H1 (cell line): Measurements from ENCODE around the gene HEBP1. TPM values are rescaled to one million over a fixed set of nuclear protein-coding genes. Genes with fewer than 3 reads are reported as not detected.
A peak's percentile ranks its signal among the peaks of the same experiment; 100 is the strongest.

Experiments
- CTCF ChIA-PET: fragments of 300-600 bp; sonication (Branson Sonifier 250); formaldehyde crosslinking; loops from one replicate; lab custom pipeline; 2021; ENCODE audit not compliant: partially characterized antibody; lab: Charles Lee
- POLR2A ChIA-PET: fragments of 300-600 bp; sonication (Branson Sonifier 250); formaldehyde crosslinking; loops from one replicate; lab custom pipeline; 2021; ENCODE audit warnings: inconsistent platforms; ENCODE audit not compliant: partially characterized antibody; lab: Charles Lee
- DNase-seq, 2 experiments: peaks; one replicate each; pipeline versions ENCODE4 v3.0.0 to v3.0.0-alpha.2; 2010 to 2022; ENCODE audit warnings: low spot score in 2 of 2, low read depth in 1 of 2, mixed read lengths in 1 of 2
- FAIRE-seq: peaks from 2 replicates; lab custom pipeline; 2011; peaks lifted over from hg19 to GRCh38; lab: Jason Lieb, UNC
- H2AFZ ChIP-seq: 2 replicates; pipeline ENCODE4 v1.8.1; 2012; ENCODE audit warnings: low read length, inconsistent platforms
- H2AK5ac ChIP-seq: 2 replicates; pipeline ENCODE4 v1.6.1; 2013; ENCODE audit warnings: low read depth, low read length
- H2BK120ac ChIP-seq: replicated peaks from 2 replicates; pipeline ENCODE3; 2013; ENCODE audit warnings: low read depth, low read length, inconsistent platforms
- H2BK12ac ChIP-seq: 2 replicates; pipeline ENCODE4 v1.6.1; 2013; ENCODE audit warnings: low read depth, low read length
- H2BK15ac ChIP-seq: 2 replicates; pipeline ENCODE4 v1.6.1; 2013; ENCODE audit warnings: low read length
- H2BK20ac ChIP-seq: 2 replicates; pipeline ENCODE4 v1.6.1; 2013; ENCODE audit warnings: low read length
- H2BK5ac ChIP-seq: 2 replicates; pipeline ENCODE4 v1.6.1; 2013; ENCODE audit warnings: low read depth, low read length
- H3K14ac ChIP-seq: 2 replicates; pipeline ENCODE4 v1.6.1; 2013; ENCODE audit warnings: inconsistent platforms; ENCODE audit not compliant: insufficient read length
- H3K18ac ChIP-seq: 2 replicates; pipeline ENCODE4 v1.6.1; 2013; ENCODE audit warnings: low read length; ENCODE audit errors: extremely low read depth
- H3K23ac ChIP-seq: 2 replicates; pipeline ENCODE4 v1.6.1; 2013; ENCODE audit warnings: inconsistent platforms; ENCODE audit not compliant: insufficient read length
- H3K23me2 ChIP-seq: 2 replicates; pipeline ENCODE4 v1.6.1; 2013; ENCODE audit warnings: low read depth, low read length
- H3K27ac ChIP-seq: 2 replicates; pipeline ENCODE4 v1.6.1; 2011; ENCODE audit warnings: low read depth, low read length, inconsistent platforms
- H3K27me3 ChIP-seq, 4 experiments: replicated peaks in 1 of 4; 1 replicate in 1 of 4; 2 replicates in 3 of 4; pipeline versions ENCODE4 v1.6.1 to v1.8.1; 2011 to 2013; ENCODE audit warnings: low read length in 3 of 4, mild to moderate bottlenecking in 3 of 4, inconsistent platforms in 2 of 4, mixed read lengths in 2 of 4, moderate library complexity in 1 of 4; ENCODE audit not compliant: control insufficient read depth in 3 of 4, insufficient read depth in 3 of 4; ENCODE audit errors: extremely low read depth in 1 of 4
- H3K36me3 ChIP-seq, 4 experiments: 2 replicates each; pipeline versions ENCODE4 v1.6.1 to v1.8.1; 2011 to 2013; ENCODE audit warnings: mild to moderate bottlenecking in 4 of 4, low read length in 3 of 4, moderate library complexity in 2 of 4, control low read depth in 1 of 4, inconsistent platforms in 1 of 4; ENCODE audit not compliant: insufficient read depth in 4 of 4, control insufficient read depth in 2 of 4
- H3K4ac ChIP-seq: replicated peaks from 2 replicates; pipeline ENCODE3; 2013; ENCODE audit warnings: low read length, low read depth, mixed read lengths, inconsistent platforms; ENCODE audit not compliant: insufficient read length
- H3K4me1 ChIP-seq, 4 experiments: replicated peaks in 1 of 4; 1 replicate in 1 of 4; 2 replicates in 3 of 4; pipeline versions ENCODE4 v1.6.1 to v1.8.1; 2011 to 2013; ENCODE audit warnings: low read length in 3 of 4, inconsistent platforms in 2 of 4, mixed read lengths in 1 of 4; ENCODE audit not compliant: insufficient read depth in 4 of 4, control insufficient read depth in 3 of 4
- H3K4me2 ChIP-seq, 2 experiments: 2 replicates each; pipeline versions ENCODE4 v1.6.1 to v1.8.1; 2011 to 2013; ENCODE audit warnings: low read depth in 2 of 2, low read length in 2 of 2, control low read depth in 1 of 2, inconsistent platforms in 1 of 2, mild to moderate bottlenecking in 1 of 2; ENCODE audit not compliant: insufficient read depth in 1 of 2
- H3K4me3 ChIP-seq, 4 experiments: fragments of 200-600, 300-600 bp in 1 of 4; sonication (generic), shearing (Covaris generic), sonication (Bioruptor Twin) in 1 of 4; 2 replicates each; pipeline versions ENCODE4 v1.5.1 to v1.8.1; 2011 to 2016; ENCODE audit warnings: low read length in 4 of 4, low read depth in 3 of 4, control low read depth in 2 of 4, inconsistent platforms in 2 of 4, mild to moderate bottlenecking in 2 of 4, mixed read lengths in 1 of 4, moderate library complexity in 1 of 4; ENCODE audit not compliant: insufficient read depth in 2 of 4; ENCODE audit errors: extremely low read depth in 1 of 4
- H3K56ac ChIP-seq: replicated peaks from 2 replicates; pipeline ENCODE3; 2013; ENCODE audit warnings: low read depth, mild to moderate bottlenecking, mixed read lengths, low read length, inconsistent platforms; ENCODE audit not compliant: insufficient read length
- H3K79me1 ChIP-seq: 2 replicates; pipeline ENCODE4 v1.6.1; 2013; ENCODE audit warnings: low read depth, low read length, control low read depth
- H3K79me2 ChIP-seq, 2 experiments: 2 replicates each; pipeline versions ENCODE4 v1.6.1 to v1.8.1; 2012 to 2013; ENCODE audit warnings: low read length in 2 of 2, mild to moderate bottlenecking in 2 of 2, inconsistent platforms in 1 of 2; ENCODE audit not compliant: insufficient read depth in 2 of 2, control insufficient read depth in 1 of 2
- H3K9ac ChIP-seq, 4 experiments: replicated peaks in 1 of 4; 1 replicate in 1 of 4; 2 replicates in 3 of 4; pipeline versions ENCODE4 v1.6.1 to v1.8.1; 2011 to 2013; ENCODE audit warnings: low read depth in 3 of 4, low read length in 3 of 4, control low read depth in 2 of 4, mild to moderate bottlenecking in 2 of 4, moderate library complexity in 2 of 4, inconsistent platforms in 1 of 4; ENCODE audit errors: extremely low read depth in 1 of 4
- H3K9me3 ChIP-seq, 2 experiments: 2 replicates each; pipeline versions ENCODE4 v1.6.1 to v1.8.1; 2012 to 2013; ENCODE audit warnings: mild to moderate bottlenecking in 2 of 2, moderate library complexity in 2 of 2, control low read depth in 1 of 2, inconsistent platforms in 1 of 2, low read depth in 1 of 2, low read length in 1 of 2, mixed read lengths in 1 of 2; ENCODE audit not compliant: insufficient read depth in 2 of 2
- H4K20me1 ChIP-seq, 2 experiments: replicated peaks in 1 of 2; 2 replicates each; pipeline versions ENCODE3 to v1.8.1; 2011 to 2013; ENCODE audit warnings: inconsistent platforms in 2 of 2, low read length in 2 of 2, mild to moderate bottlenecking in 1 of 2; ENCODE audit not compliant: insufficient read depth in 2 of 2, control insufficient read depth in 1 of 2
- H4K5ac ChIP-seq: 2 replicates; pipeline ENCODE4 v1.6.1; 2013; ENCODE audit warnings: low read length, low read depth, mixed read lengths, inconsistent platforms; ENCODE audit not compliant: insufficient read length
- H4K8ac ChIP-seq: 2 replicates; pipeline ENCODE4 v1.8.0; 2013; ENCODE audit warnings: mild to moderate bottlenecking, moderate library complexity, low read length, inconsistent platforms; ENCODE audit not compliant: insufficient read depth; ENCODE audit errors: extremely low read depth
- H4K91ac ChIP-seq: replicated peaks from 2 replicates; pipeline ENCODE3; 2013; ENCODE audit warnings: low read length, mixed read lengths, inconsistent platforms; ENCODE audit not compliant: insufficient read length
- BCL11A ChIP-seq, 2 experiments: IDR thresholded peaks; one replicate each; pipeline ENCODE4 v1.6.1; 2011; ENCODE audit warnings: low read depth in 2 of 2, low read length in 2 of 2, mild to moderate bottlenecking in 2 of 2
- CREB1 ChIP-seq: IDR thresholded peaks from 2 replicates; pipeline ENCODE4 v1.6.1; 2012; ENCODE audit warnings: inconsistent platforms
- HDAC6 ChIP-seq: IDR thresholded peaks from one replicate; pipeline ENCODE4 v1.7.1; 2012; ENCODE audit warnings: low read depth, mild to moderate bottlenecking, inconsistent platforms, low read length, moderate library complexity
- KDM1A ChIP-seq: fragments of 200-600, 300-600 bp; sonication (generic); IDR thresholded peaks from 2 replicates; pipeline ENCODE4 v1.7.1; 2016; ENCODE audit warnings: mild to moderate bottlenecking, low read length, borderline replicate concordance
- KDM5A ChIP-seq: fragments of 200-600 bp; IDR thresholded peaks from 2 replicates; pipeline ENCODE4 v1.7.1; 2012; ENCODE audit warnings: mild to moderate bottlenecking, low read length, inconsistent platforms, mixed read lengths
- SAP30 ChIP-seq: fragments of 300-600 bp; sonication (generic); IDR thresholded peaks from 2 replicates; pipeline ENCODE4 v1.7.1; 2012; ENCODE audit warnings: low read length, moderate library complexity, mild to moderate bottlenecking, inconsistent platforms; ENCODE audit not compliant: insufficient read depth, insufficient replicate concordance
- SP2 ChIP-seq: IDR thresholded peaks from 2 replicates; pipeline ENCODE4 v1.6.1; 2012; ENCODE audit warnings: mild to moderate bottlenecking, low read length, inconsistent platforms
- TAF1 ChIP-seq: IDR thresholded peaks from 2 replicates; pipeline ENCODE4 v1.6.1; 2011; ENCODE audit warnings: mild to moderate bottlenecking, low read depth, low read length
- YY1 ChIP-seq: IDR thresholded peaks from 2 replicates; pipeline ENCODE4 v1.6.1; 2011; ENCODE audit warnings: low read depth, mild to moderate bottlenecking, low read length
- WGBS, 2 experiments: shearing (Covaris generic) in 1 of 2; methylation state at CpG; one replicate each; pipeline versions ENCODE4 v1.1.6 to v1.1.7; 2013 to 2015; ENCODE audit warnings: low lambda C conversion rate in 2 of 2, mixed read lengths in 2 of 2, inconsistent platforms in 1 of 2, low coverage in 1 of 2, missing lambda C conversion rate in 1 of 2; ENCODE audit not compliant: insufficient replicate concordance in 2 of 2, insufficient coverage in 1 of 2, insufficient read length in 1 of 2; ENCODE audit errors: extremely low coverage in 1 of 2, missing lambda C conversion rate in 1 of 2; 5-methylcytosine and 5-hydroxymethylcytosine counted together
- polyA plus RNA-seq, 7 experiments: library from polyadenylated mRNA; depleted of rRNA in 3 of 7; stranded (reverse) in 5 of 7; unstranded in 2 of 7; fragments of >200 nt in 5 of 7; fragments of 200-250 nt in 2 of 7; gene quantifications; 1 replicate in 5 of 7; 2 replicates in 1 of 7; 4 replicates in 1 of 7; pipeline versions ENCODE4 v1.2.1 to v1.2.3, GENCODE V29; 2011 to 2013; ENCODE audit warnings: missing spikeins in 2 of 7, mixed read lengths in 2 of 7
- total RNA-seq: library from RNA; stranded (reverse); fragmentation: NEBNext Ultra II Directional; extraction: Animal tissue kit (Norgen Biotek cat#: 25700); gene quantifications from 2 replicates; pipeline ENCODE4 v1.2.1, GENCODE V29; 2021

HEBP1 gene
- total and polyA plus RNA-seq, 2 of the 8 experiments (the other 6 are each of a cell fraction or from before 2014, with no cell fraction given) = 30.8 to 56.1 TPM

GRCh38 chr12:13000925-13001774, 1.1 kb upstream of the HEBP1 start:
- Histone ChIP-seq H4K8ac (0 out of 2 replicates have a peak overlapping the region, but pooled peaks have one; percentile 45), H3K36me3 (0 out of 8 replicates have a peak, but pooled peaks cover 0 to 2% (median 0%) of the 10 kb centered on the region in 4 experiments), H3K9ac (peak overlapping the region; percentile 13 to 69 (median 25); a peak in 5 of 7 replicates), H2BK5ac (no peak overlapping the region), H4K5ac (no peak overlapping the region), H3K4me3 (peak overlapping the region; percentile 41 to 87 (median 82)), H3K23ac (no peak overlapping the region), H4K91ac (peak overlapping the region; percentile 11), H3K4me1 (peaks cover 9 to 22% (median 12%) of the 10 kb centered on the region in 4 experiments), H3K56ac (no peak overlapping the region), H2BK12ac (peak overlapping the region; percentile 92), H2BK15ac (peak overlapping the region; percentile 3; the same call in 1 of the 2 replicates), H3K4ac (no peak overlapping the region), H3K27me3 (peaks cover 0 to 15% (median 6%) of the 10 kb centered on the region in 4 experiments; a peak in 4 of 7 replicates), H2AK5ac (0 out of 2 replicates have a peak overlapping the region, but pooled peaks have one; percentile 54), H3K9me3 (no peaks in the 10 kb centered on the region), H2BK120ac (peak overlapping the region; percentile 1), H3K79me1 (no peaks in the 10 kb centered on the region; the same call in 1 of the 2 replicates), H3K27ac (0 out of 2 replicates have a peak overlapping the region, but pooled peaks have one; percentile 53), H2AFZ (no peak overlapping the region), H3K14ac (peak overlapping the region; percentile 44), H3K18ac (no peak overlapping the region), H2BK20ac (no peak overlapping the region), H3K4me2 (peak overlapping the region; percentile 86 to 87), H4K20me1 (peaks cover 2 to 3% of the 10 kb centered on the region in 2 experiments), H3K23me2 (peaks cover 12% of the 10 kb centered on the region), H3K79me2 (peaks cover 0 to 42% of the 10 kb centered on the region in 2 experiments; a peak in 2 of 4 replicates)
- WGBS, 2 experiments = 5% methylated on average over 53 of the region's 82 CpGs; no CpG with 5 or more reads in 1 of the 2 experiments
- DNase-seq = peak in 1 of 2 experiments; percentile 71
- no peak for FAIRE-seq
- POLR2A ChIA-PET = interaction anchor here (0.7 to 1.4 kb wide), 4 partner anchors 11 to 101 kb away, joined by 3 to 5 read pairs (median 4); partner anchors contain the start of gene FAM234B
- CTCF ChIA-PET = interaction anchor here (0.9 kb wide), 2 partner anchors 11 to 204 kb away, joined by 3 read pairs; no protein-coding TSS in a partner anchor
- TF ChIP-seq YY1 = no peak
- no peak for TF ChIP-seq BCL11A (IDR thresholded peaks at IDR 0.05; ENCODE audit: low read depth in 2 of 2, low read length in 2 of 2)
- TF ChIP-seq TAF1 = 0 out of 2 replicates have a peak, but pooled peaks have one; percentile 27
- TF ChIP-seq SAP30 = no peak
- no peak for TF ChIP-seq SP2
- no peak for TF ChIP-seq HDAC6
- no peak for TF ChIP-seq KDM1A
- no peak for TF ChIP-seq CREB1
- no peak for TF ChIP-seq KDM5A
